CD4-positive, alpha-beta T cell treated with Interleukin-4 for 1 hour (primary cell): ENCODE results near the gene IL16.

Experiments used
- DNase-seq, 2 donors: peaks; one replicate each; pipeline ENCODE4 v3.0.0-alpha.2; 2020 to 2022

The IL16 gene

DNA sequence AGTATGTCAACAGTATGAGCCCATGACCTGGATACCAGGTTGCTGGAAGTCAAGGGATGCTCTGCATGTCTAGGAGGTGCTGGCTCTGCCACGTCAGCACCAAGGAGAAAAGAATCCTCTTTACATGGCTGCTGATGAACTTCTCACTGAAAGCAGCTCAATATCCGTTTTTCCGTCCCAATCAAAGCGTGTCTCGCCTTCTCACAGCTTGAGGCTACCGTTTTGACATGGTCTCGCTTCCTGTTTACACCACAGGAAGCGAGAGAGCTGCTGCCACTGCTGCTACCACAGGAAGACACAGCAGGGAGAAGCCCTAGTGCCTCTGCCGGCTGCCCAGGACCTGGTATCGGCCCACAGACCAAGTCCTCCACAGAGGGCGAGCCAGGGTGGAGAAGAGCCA is 100.0 kb downstream of the IL16 start:
- peak; percentile 83 to 84 for DNase-seq

- no peak for DNase-seq
Measured at GRCh38 chr15:81297147-81297572, 100.5 kb downstream of the IL16 start.

- DNase-seq, result peak in 1 of 2 donors; percentile 25
Measured at GRCh38 chr15:81297603-81298575, 101.2 kb downstream of the IL16 start.

GRCh38 chr15:81298611-81299010 is 101.9 kb downstream of the IL16 start:
- no peak for DNase-seq

DNA sequence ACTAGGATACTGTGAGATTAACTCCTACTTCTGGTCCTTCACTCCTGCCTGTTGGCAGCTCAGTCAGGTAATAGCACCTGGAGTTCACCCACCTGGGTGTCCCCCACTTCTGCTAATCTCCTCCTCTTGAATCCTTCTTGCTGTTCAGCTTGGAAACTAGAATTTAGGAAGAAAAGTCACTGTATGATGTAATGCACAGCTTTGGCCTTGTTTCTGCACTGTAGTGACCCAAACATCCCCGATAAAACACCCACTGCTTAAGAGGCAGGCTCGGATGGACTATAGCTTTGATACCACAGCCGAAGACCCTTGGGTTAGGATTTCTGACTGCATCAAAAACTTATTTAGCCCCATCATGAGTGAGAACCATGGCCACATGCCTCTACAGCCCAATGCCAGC is 102.5 kb downstream of the IL16 start:
- no peak for DNase-seq

DNA sequence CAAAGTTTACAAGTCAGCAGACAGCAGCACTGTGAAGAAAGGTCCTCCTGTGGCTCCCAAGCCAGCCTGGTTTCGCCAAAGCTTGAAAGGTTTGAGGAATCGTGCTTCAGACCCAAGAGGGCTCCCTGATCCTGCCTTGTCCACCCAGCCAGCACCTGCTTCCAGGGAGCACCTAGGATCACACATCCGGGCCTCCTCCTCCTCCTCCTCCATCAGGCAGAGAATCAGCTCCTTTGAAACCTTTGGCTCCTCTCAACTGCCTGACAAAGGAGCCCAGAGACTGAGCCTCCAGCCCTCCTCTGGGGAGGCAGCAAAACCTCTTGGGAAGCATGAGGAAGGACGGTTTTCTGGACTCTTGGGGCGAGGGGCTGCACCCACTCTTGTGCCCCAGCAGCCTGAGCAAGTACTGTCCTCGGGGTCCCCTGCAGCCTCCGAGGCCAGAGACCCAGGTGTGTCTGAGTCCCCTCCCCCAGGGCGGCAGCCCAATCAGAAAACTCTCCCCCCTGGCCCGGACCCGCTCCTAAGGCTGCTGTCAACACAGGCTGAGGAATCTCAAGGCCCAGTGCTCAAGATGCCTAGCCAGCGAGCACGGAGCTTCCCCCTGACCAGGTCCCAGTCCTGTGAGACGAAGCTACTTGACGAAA is 103.1 kb downstream of the IL16 start:
- no peak for DNase-seq

DNA sequence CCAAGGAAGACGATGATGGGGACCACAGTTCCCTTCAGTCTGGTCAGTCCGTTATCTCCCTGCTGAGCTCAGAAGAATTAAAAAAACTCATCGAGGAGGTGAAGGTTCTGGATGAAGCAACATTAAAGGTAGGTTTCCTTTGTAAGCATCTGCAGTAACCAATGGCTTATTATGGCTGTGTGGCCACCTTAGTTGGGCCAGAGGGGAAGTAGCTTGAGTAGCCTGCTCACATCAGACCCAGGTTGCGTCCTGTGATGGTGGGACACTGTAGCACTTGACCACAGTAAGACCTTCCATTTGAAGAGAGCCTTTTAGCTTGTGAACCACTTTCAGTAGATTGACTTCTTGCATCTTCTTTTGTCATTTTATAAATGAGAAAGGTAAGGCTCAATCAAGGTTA is 104.7 kb downstream of the IL16 start:
- DNase-seq, result no peak

- peak in 1 of 2 donors; percentile 62 for DNase-seq
Measured at GRCh38 chr15:81301815-81302399, 105.2 kb downstream of the IL16 start.

- peak in 1 of 2 donors; percentile 35 for DNase-seq
Measured at GRCh38 chr15:81302701-81303109, 106.0 kb downstream of the IL16 start.

- DNase-seq, result peak; percentile 30 to 38
Measured at GRCh38 chr15:81303244-81304225, 106.9 kb downstream of the IL16 start.

- DNase-seq, result peak in 1 of 2 donors; percentile 54
Measured at GRCh38 chr15:81304226-81304625, 107.5 kb downstream of the IL16 start.

GRCh38 chr15:81308260-81308659 is 111.6 kb downstream of the IL16 start:
- no peak for DNase-seq

DNA sequence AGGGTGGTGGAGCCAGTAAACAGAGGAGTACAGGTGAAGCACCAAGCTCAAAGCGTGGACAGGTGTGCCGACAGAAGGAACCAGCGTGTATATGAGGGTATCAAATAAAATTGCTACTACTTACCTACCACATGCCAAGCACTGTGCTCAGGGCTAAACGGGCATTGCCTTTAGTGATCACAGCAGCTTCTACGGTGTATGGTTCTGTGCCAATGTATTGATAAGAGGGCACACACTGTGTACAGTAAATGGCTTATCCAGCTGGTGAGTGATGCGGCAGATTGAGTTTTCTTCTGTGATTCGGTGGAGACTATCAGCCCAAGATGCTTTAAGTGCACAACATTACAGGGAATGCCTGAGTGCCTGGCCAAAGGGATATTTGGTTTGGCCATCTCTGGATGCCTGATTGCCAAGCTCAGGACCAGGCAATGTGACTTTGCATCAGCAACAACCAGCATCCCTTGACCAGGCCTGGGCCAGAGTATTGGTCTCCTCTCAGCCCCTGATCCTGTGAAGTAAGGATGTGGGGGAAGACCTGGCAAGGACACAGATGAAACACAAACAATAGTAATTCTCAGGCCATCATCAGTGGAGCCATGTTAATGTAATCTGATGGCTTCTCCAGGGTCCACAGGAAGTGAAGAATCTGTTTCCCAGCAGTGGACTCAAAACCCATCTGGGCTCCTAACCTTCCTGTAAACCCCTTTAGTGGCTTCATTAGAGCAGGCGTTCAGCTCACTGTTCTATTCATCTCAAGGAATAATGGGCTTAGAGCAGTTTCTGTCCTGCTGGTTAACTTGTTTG is 113.2 kb downstream of the IL16 start:
- no peak for DNase-seq

DNA sequence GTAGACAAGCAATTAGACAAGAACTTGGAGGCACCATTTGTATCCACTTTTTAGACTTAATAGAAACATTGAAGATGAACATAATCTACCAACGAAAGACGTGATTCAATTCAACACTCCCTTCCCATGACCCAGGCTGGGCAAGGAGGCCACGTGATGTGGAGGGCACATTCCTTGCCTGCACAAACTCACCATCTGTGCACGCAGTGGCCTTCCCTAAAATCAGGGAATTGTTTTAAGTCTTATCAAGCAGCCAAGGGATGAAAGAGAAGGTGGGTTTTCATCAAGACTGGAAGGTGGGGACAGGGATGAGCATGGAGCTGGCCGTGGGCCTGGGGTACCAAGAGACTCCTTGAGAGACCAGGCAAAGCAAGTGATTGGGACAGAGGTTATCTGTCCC is 113.8 kb downstream of the IL16 start:
- DNase-seq, result no peak

GRCh38 chr15:81311752-81312464 is 115.2 kb downstream of the IL16 start:
- DNase-seq, result peak in 1 of 2 donors; percentile 42

- DNase-seq, result peak in 1 of 2 donors; percentile 63
Measured at GRCh38 chr15:81312790-81313543, 116.3 kb downstream of the IL16 start.

GRCh38 chr15:81313686-81314085 is 117.0 kb downstream of the IL16 start:
- no peak for DNase-seq

DNA sequence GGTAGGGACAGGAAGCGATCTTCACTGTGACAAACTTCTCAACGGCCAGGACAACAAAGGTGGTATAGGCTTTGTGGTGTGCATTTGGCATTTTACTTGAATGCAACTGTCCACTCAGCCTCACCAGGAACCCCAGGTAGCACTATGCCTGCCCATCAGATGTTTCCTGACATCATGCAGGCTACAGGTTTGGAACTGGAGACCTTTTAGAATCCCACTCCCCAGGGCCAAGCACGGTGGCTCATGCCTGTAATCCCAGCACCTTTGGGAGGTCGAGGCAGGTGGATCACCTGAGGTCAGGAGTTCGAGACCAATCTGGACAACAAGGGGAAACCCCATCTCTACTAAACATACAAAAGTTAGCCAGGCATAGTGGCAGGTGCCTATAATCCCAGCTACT is 117.7 kb downstream of the IL16 start:
- no peak for DNase-seq

GRCh38 chr15:81315452-81316175 is 118.9 kb downstream of the IL16 start:
- no peak for DNase-seq
